Upper lobe of left lung (tissue), 4 donors: ENCODE measurements around the gene MAST3.

ENCODE experiments used
- POLR2A ChIP-seq, 4 donors: fragments of 450-650 bp; IDR thresholded peaks; one replicate each; pipeline ENCODE4 v1.5.1; 2016 to 2017; ENCODE audit warnings: antibody characterized with exemption in 4 of 4, mild to moderate bottlenecking in 2 of 4
- POLR2AphosphoS5 ChIP-seq, 2 donors: sonication (generic); formaldehyde crosslinking; IDR thresholded peaks; one replicate each; pipeline ENCODE4 v1.5.1; 2017; ENCODE audit warnings: antibody characterized with exemption in 2 of 2
- TF ChIP-seq, protein P1 (sequence below), 6 experiments: fragments of 450-650 bp in 4 of 6; fragments of 200-600 bp in 2 of 6; sonication (generic) in 2 of 6; IDR thresholded peaks; one replicate each; pipeline ENCODE4 v1.5.1; 2016 to 2019; ENCODE audit warnings: antibody characterized with exemption in 6 of 6

DNA sequence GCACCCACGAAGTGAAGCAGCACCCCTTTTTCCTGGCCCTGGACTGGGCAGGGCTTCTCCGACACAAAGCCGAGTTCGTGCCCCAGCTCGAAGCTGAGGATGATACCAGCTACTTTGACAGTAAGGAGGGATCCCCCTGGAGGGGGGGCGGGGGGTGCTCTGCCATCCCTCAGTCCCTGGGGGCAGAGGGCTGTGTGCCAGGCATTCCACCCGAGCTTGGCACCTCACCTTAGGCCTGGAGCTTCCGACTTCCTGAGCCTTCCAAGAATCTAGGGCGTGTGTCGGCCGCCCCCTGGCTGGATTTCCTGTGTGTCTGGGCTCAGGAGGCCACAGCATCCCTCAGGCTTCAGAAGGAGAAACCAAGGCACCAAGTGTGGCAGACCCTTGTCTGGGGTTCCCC is 39.7 kb downstream of the MAST3 start:
- TF ChIP-seq, protein P1, sequence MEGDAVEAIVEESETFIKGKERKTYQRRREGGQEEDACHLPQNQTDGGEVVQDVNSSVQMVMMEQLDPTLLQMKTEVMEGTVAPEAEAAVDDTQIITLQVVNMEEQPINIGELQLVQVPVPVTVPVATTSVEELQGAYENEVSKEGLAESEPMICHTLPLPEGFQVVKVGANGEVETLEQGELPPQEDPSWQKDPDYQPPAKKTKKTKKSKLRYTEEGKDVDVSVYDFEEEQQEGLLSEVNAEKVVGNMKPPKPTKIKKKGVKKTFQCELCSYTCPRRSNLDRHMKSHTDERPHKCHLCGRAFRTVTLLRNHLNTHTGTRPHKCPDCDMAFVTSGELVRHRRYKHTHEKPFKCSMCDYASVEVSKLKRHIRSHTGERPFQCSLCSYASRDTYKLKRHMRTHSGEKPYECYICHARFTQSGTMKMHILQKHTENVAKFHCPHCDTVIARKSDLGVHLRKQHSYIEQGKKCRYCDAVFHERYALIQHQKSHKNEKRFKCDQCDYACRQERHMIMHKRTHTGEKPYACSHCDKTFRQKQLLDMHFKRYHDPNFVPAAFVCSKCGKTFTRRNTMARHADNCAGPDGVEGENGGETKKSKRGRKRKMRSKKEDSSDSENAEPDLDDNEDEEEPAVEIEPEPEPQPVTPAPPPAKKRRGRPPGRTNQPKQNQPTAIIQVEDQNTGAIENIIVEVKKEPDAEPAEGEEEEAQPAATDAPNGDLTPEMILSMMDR (IDR thresholded peaks at IDR 0.05) = no peak
- TF ChIP-seq POLR2A (IDR thresholded peaks at IDR 0.05) (no peak), POLR2AphosphoS5 (IDR thresholded peaks at IDR 0.05) (no peak)
